Heart right ventricle (tissue), 16 donors: Measurements from ENCODE around the gene GALK2. TPM values are rescaled to one million over a fixed set of nuclear protein-coding genes. Genes with fewer than 3 reads are reported as not detected.
A peak's percentile ranks its signal among the peaks of the same experiment; 100 is the strongest.

Source experiments
- ATAC-seq, 8 donors: fragments of 200-7000 bp; cut with Tn5 transposase; one replicate each; pipeline ENCODE4 v1.9.1; 2020; ENCODE audit warnings: mild to moderate bottlenecking in 8 of 8, moderate library complexity in 8 of 8, moderate number of reproducible peaks in 1 of 8
- DNase-seq, 2 donors: peaks; one replicate each; pipeline ENCODE4 v3.0.0-alpha.2; 2020
- H3K27ac ChIP-seq, 10 donors: fragments of 200-600 bp; sonication (generic) in 2 of 10; one replicate each; pipeline versions ENCODE4 v1.5.0 to v1.8.0; 2020 to 2022; ENCODE audit warnings: mild to moderate bottlenecking in 3 of 10
- H3K27me3 ChIP-seq, 7 donors: fragments of 200-600 bp; one replicate each; pipeline ENCODE4 v1.8.0; 2021 to 2022; ENCODE audit warnings: mild to moderate bottlenecking in 2 of 7
- H3K36me3 ChIP-seq, 9 donors: fragments of 200-600 bp; sonication (generic) in 1 of 9; one replicate each; pipeline versions ENCODE4 v1.5.0 to v1.8.0; 2020 to 2022; ENCODE audit warnings: mild to moderate bottlenecking in 2 of 9
- H3K4me1 ChIP-seq, 9 donors: fragments of 200-600 bp; sonication (generic) in 1 of 9; one replicate each; pipeline versions ENCODE4 v1.5.0 to v1.8.0; 2020 to 2022; ENCODE audit warnings: mild to moderate bottlenecking in 4 of 9
- H3K4me3 ChIP-seq, 10 donors: fragments of 200-600 bp; sonication (generic) in 2 of 10; one replicate each; pipeline versions ENCODE4 v1.5.0 to v1.8.0; 2020 to 2022; ENCODE audit warnings: mild to moderate bottlenecking in 7 of 10, moderate library complexity in 2 of 10
- H3K9me3 ChIP-seq, 11 donors: fragments of 200-600 bp in 10 of 11; sonication (generic) in 2 of 11; one replicate each; pipeline versions ENCODE4 v1.5.0 to v1.8.0; 2013 to 2022; ENCODE audit warnings: mild to moderate bottlenecking in 2 of 11, control low read depth in 1 of 11, moderate library complexity in 1 of 11
- CTCF ChIP-seq, 9 donors: fragments of 200-600 bp; sonication (generic) in 2 of 9; IDR thresholded peaks; one replicate each; pipeline versions ENCODE4 v1.5.0 to v1.8.0; 2021 to 2022; ENCODE audit warnings: antibody characterized with exemption in 9 of 9, mild to moderate bottlenecking in 5 of 9, moderate library complexity in 1 of 9
- WGBS, 2 donors: extraction: QIAGEN DNeasy Blood & Tissue Kit; methylation state at CpG; one replicate each; pipeline ENCODE4 v1.1.7; 2013; ENCODE audit warnings: inconsistent platforms in 1 of 2; 5-methylcytosine and 5-hydroxymethylcytosine counted together
- intact Hi-C, 10 donors: fragments of 100-400 bp; cut with DNase I; formaldehyde crosslinking; loops; one replicate each; pipeline versions ENCODE4 v1.11.1 to v1.14.2; 2022
- polyA plus RNA-seq, 2 donors: library from polyadenylated mRNA; stranded (reverse); fragments of 200-250 nt; gene quantifications; one replicate each; pipeline ENCODE4 v1.2.3, GENCODE V29; 2013
- total RNA-seq, 10 donors: library from RNA; stranded (reverse); fragmentation: NEBNext Ultra II Directional in 3 of 10; extraction: Animal tissue kit (Norgen Biotek cat#: 25700) in 3 of 10; gene quantifications; one replicate each; pipeline versions ENCODE4 v1.2.1 to v1.2.4, GENCODE V29; 2021 to 2023
- donor health status: Arrhythmogenic right ventricular cardiomyopathy.
- donor health status: ischemic (EF 13 %, LVEDD 7.1; RV severe dilation, severe dysfunction).
- donor health status: healthy with polysubstance abuse.
- donor health status: DM: no; HTN: yes; CAD: no.
- donor health status: DM: no; HTN: no; CAD: no.
- donor health status: ischemic (EF 25% LVEDD 6.9; RV normal size, moderate dysfunction).
- donor health status: ischemic (EF 25% LVEDD 5.7; RV mildly dilated, moderate dysfunction).
- donor health status: healthy.
- donor health status: DM: yes; HTN: yes; CAD: no.
- donor health status: Ischemic cardiomyopathy.
- donor health status: ischemic (EF 35%, LVEDD 5.7; RV mildly dilated, moderate dysfunction).
- donor health status: nonischemic (EF 11% LVEDD 7.7; RV severe dilation, severe dysfunction).
- donor health status: DM: yes; HTN: yes; CAD: no.
- donor health status: PGD.
- donor health status: ischemic (EF 29% LVEDD 5.4; RV normal size, mild dysfunction).
- donor health status: nonischemic (EF 23%, LVEDD 6.1; RV moderate dilation, normal function).

GALK2 gene
- total and polyA plus RNA-seq, 12 donors, result 6.2 to 43.9 (median 35.5) TPM

GRCh38 chr15:49225572-49226281 lies 55.7 kb downstream of the GALK2 start:
- Histone ChIP-seq H3K36me3 (peaks cover 0 to 11% (median 3%) of the 10 kb centered on the region in 9 donors), H3K4me1 (peaks cover 0 to 7% (median 0%) of the 10 kb centered on the region in 9 donors), H3K27me3 (no peaks in the 10 kb centered on the region), H3K9me3 (peaks cover 0 to 51% (median 17%) of the 10 kb centered on the region in 11 donors), H3K27ac (no peak overlapping the region), H3K4me3 (no peak overlapping the region)
- DNase-seq, result no peak
- WGBS, 2 donors, result 95 to 96% methylated on average over 3 of the region's 3 CpGs
- intact Hi-C loops, result no loop called here
- ATAC-seq, result peak in 2 of 8 donors; percentile 14 to 71
- peak in 1 of 9 donors; percentile 12 for TF ChIP-seq CTCF (IDR thresholded peaks at IDR 0.05)

- Histone ChIP-seq H3K4me1 (peaks cover 0 to 14% (median 0%) of the 10 kb centered on the region in 9 donors), H3K27ac (no peak overlapping the region), H3K4me3 (no peak overlapping the region), H3K36me3 (peaks cover 0 to 27% (median 3%) of the 10 kb centered on the region in 9 donors), H3K9me3 (peaks cover 0 to 41% (median 8%) of the 10 kb centered on the region in 11 donors), H3K27me3 (no peaks in the 10 kb centered on the region)
- intact Hi-C loops, result no loop called here
- DNase-seq, result no peak
- ATAC-seq, result no peak
- no peak for TF ChIP-seq CTCF (IDR thresholded peaks at IDR 0.05)
Measured at GRCh38 chr15:49227602-49228001, 57.6 kb downstream of the GALK2 start.

- intact Hi-C loops, result loop anchor here in 9 of 10 donors (5.0 to 10.0 kb wide), 6 partner anchors 185 to 915 kb away; partner anchors contain the start of genes DTWD1 (in 2 of the 9), FAM227B (in 2 of the 9) and FGF7 (in 1 of the 9)
- no peak overlapping the region for H3K27ac ChIP-seq
- 97% methylated on average over 5 of the region's 5 CpGs for WGBS, 2 donors
- H3K36me3 ChIP-seq, result peaks cover 0 to 28% (median 3%) of the 10 kb centered on the region in 9 donors
- no peak overlapping the region for H3K4me3 ChIP-seq
- ATAC-seq (no peak), DNase-seq (no peak)
- H3K4me1 ChIP-seq, result peaks cover 0 to 27% (median 5%) of the 10 kb centered on the region in 9 donors
- H3K27me3 ChIP-seq, result no peaks in the 10 kb centered on the region
- peaks cover 0 to 30% (median 7%) of the 10 kb centered on the region in 11 donors for H3K9me3 ChIP-seq
- no peak for TF ChIP-seq CTCF (IDR thresholded peaks at IDR 0.05)
Measured at GRCh38 chr15:49229922-49230321, 59.9 kb downstream of the GALK2 start.

- peaks cover 0 to 28% (median 0%) of the 10 kb centered on the region in 9 donors for H3K36me3 ChIP-seq
- peaks cover 0 to 38% (median 9%) of the 10 kb centered on the region in 9 donors for H3K4me1 ChIP-seq
- 90 to 97% methylated on average over 2 of the region's 2 CpGs for WGBS, 2 donors
- no peak for ATAC-seq
- no peak overlapping the region for H3K27ac ChIP-seq
- no peaks in the 10 kb centered on the region for H3K27me3 ChIP-seq
- no peak for DNase-seq
- H3K4me3 ChIP-seq, result no peak overlapping the region
- no peak for TF ChIP-seq CTCF (IDR thresholded peaks at IDR 0.05)
- intact Hi-C loops, result loop anchor here in 9 of 10 donors (5.0 to 10.0 kb wide), 6 partner anchors 182 to 912 kb away; partner anchors contain the start of genes DTWD1 (in 2 of the 9), FAM227B (in 2 of the 9) and FGF7 (in 1 of the 9)
- peaks cover 0 to 24% (median 7%) of the 10 kb centered on the region in 11 donors for H3K9me3 ChIP-seq
Measured at GRCh38 chr15:49232236-49232806, 62.3 kb downstream of the GALK2 start.
